Fibroblast of lung (primary cell): Measurements from ENCODE around the gene TTLL12.

Experiments
- CTCF ChIP-seq, 2 donors: IDR thresholded peaks in 1 of 2; conservative IDR thresholded peaks in 1 of 2; 1 replicate in 1 of 2; 2 replicates in 1 of 2; pipeline ENCODE4 v1.5.1; 2011 to 2012; ENCODE audit warnings: low read length in 2 of 2, control low read depth in 1 of 2, inconsistent platforms in 1 of 2, low read depth in 1 of 2, mild to moderate bottlenecking in 1 of 2
- EZH2 ChIP-seq: IDR thresholded peaks from 2 replicates; pipeline ENCODE4 v1.5.1; 2012; ENCODE audit warnings: low read length, control low read depth, mild to moderate bottlenecking; ENCODE audit errors: missing control alignments

GRCh38 chr22:43202326-43202725, 15.4 kb upstream of the TTLL12 start:
- TF ChIP-seq EZH2: no peak
- TF ChIP-seq CTCF (conservative IDR thresholded peaks at IDR 0.05 in 1 of 2, IDR thresholded peaks at IDR 0.05 in 1 of 2; ENCODE audit: low read depth in 1 of 2, low read length in 2 of 2): no peak
